Measurements from ENCODE around the gene OLR1. TPM values are rescaled to one million over a fixed set of nuclear protein-coding genes. Genes with fewer than 3 reads are reported as not detected.

OLR1 gene
- total RNA-seq, 1 experiment from 2014 or later = not detected

DNA sequence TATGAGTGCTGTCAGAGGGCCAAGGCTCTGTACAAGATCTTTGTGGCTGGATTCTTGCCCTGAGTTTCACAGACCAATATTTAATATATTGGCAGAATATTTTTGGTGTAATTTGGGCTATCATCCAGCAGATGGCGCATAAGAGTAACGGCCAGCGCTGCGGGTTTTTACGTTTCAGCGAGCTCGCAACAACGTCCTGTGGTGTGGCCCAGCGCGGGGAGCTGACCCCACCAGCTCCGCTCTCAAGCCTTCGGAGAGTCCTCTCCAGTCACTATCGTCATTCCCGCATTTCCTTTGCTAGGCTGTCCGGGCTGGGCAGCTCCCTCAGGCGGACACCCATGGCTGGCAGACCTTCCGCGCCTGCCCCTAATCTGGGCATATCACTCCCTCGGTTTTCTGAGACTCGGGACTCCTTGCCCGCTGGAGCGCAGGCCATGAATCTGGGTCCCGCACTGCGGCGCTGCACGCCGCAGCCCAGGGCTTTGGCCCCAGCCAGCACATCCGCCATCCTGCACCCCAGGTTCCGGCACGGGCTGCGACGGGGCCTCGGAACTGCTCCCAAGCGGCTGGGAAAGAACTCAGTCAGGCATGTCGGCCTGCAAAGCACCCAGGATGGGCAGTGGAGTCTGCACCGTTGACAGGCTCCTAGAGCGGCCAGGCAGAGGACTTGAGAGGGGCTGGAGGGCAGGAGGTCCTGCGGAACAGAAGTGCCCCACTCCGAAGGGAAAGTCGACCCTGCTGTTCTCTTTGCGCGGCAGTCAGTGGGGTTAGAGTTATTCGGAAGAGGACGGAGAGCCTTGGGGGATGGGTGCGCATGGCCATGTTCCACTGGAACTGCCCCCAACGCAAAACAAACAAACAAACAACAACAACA is 18.4 kb downstream of the OLR1 start (continued):
- TF ChIP-seq IRF1 (CRISPR knock-in tag; IDR thresholded peaks at IDR 0.05) = no peak
- TF ChIP-seq, protein P1, sequence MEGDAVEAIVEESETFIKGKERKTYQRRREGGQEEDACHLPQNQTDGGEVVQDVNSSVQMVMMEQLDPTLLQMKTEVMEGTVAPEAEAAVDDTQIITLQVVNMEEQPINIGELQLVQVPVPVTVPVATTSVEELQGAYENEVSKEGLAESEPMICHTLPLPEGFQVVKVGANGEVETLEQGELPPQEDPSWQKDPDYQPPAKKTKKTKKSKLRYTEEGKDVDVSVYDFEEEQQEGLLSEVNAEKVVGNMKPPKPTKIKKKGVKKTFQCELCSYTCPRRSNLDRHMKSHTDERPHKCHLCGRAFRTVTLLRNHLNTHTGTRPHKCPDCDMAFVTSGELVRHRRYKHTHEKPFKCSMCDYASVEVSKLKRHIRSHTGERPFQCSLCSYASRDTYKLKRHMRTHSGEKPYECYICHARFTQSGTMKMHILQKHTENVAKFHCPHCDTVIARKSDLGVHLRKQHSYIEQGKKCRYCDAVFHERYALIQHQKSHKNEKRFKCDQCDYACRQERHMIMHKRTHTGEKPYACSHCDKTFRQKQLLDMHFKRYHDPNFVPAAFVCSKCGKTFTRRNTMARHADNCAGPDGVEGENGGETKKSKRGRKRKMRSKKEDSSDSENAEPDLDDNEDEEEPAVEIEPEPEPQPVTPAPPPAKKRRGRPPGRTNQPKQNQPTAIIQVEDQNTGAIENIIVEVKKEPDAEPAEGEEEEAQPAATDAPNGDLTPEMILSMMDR (IDR thresholded peaks at IDR 0.05) = peak; percentile 84
- TF ChIP-seq ZNF121 (CRISPR knock-in tag; IDR thresholded peaks at IDR 0.05) = peak; percentile 42; the same call in 1 of the 2 replicates
- TF ChIP-seq, protein P2, sequence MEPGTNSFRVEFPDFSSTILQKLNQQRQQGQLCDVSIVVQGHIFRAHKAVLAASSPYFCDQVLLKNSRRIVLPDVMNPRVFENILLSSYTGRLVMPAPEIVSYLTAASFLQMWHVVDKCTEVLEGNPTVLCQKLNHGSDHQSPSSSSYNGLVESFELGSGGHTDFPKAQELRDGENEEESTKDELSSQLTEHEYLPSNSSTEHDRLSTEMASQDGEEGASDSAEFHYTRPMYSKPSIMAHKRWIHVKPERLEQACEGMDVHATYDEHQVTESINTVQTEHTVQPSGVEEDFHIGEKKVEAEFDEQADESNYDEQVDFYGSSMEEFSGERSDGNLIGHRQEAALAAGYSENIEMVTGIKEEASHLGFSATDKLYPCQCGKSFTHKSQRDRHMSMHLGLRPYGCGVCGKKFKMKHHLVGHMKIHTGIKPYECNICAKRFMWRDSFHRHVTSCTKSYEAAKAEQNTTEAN (CRISPR knock-in tag; IDR thresholded peaks at IDR 0.05) = 0 out of 2 replicates have a peak, but pooled peaks have one; percentile 41
- TF ChIP-seq, protein P3, sequence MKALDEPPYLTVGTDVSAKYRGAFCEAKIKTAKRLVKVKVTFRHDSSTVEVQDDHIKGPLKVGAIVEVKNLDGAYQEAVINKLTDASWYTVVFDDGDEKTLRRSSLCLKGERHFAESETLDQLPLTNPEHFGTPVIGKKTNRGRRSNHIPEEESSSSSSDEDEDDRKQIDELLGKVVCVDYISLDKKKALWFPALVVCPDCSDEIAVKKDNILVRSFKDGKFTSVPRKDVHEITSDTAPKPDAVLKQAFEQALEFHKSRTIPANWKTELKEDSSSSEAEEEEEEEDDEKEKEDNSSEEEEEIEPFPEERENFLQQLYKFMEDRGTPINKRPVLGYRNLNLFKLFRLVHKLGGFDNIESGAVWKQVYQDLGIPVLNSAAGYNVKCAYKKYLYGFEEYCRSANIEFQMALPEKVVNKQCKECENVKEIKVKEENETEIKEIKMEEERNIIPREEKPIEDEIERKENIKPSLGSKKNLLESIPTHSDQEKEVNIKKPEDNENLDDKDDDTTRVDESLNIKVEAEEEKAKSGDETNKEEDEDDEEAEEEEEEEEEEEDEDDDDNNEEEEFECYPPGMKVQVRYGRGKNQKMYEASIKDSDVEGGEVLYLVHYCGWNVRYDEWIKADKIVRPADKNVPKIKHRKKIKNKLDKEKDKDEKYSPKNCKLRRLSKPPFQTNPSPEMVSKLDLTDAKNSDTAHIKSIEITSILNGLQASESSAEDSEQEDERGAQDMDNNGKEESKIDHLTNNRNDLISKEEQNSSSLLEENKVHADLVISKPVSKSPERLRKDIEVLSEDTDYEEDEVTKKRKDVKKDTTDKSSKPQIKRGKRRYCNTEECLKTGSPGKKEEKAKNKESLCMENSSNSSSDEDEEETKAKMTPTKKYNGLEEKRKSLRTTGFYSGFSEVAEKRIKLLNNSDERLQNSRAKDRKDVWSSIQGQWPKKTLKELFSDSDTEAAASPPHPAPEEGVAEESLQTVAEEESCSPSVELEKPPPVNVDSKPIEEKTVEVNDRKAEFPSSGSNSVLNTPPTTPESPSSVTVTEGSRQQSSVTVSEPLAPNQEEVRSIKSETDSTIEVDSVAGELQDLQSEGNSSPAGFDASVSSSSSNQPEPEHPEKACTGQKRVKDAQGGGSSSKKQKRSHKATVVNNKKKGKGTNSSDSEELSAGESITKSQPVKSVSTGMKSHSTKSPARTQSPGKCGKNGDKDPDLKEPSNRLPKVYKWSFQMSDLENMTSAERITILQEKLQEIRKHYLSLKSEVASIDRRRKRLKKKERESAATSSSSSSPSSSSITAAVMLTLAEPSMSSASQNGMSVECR (CRISPR knock-in tag; IDR thresholded peaks at IDR 0.05; ENCODE audit: borderline replicate concordance) = 0 out of 2 replicates have a peak, but pooled peaks have one; percentile 59
- no peak for TF ChIP-seq TP53 (CRISPR knock-in tag; IDR thresholded peaks at IDR 0.05)
- TF ChIP-seq ATF6 (CRISPR knock-in tag; IDR thresholded peaks at IDR 0.05) = no peak
- TF ChIP-seq SP1 (CRISPR knock-in tag; conservative IDR thresholded peaks at IDR 0.05) = no peak
- TF ChIP-seq ELF4 (CRISPR knock-in tag; IDR thresholded peaks at IDR 0.05; ENCODE audit: low read depth) = no peak
- 0 out of 2 replicates have a peak, but pooled peaks have one; percentile 21 for TF ChIP-seq TEAD1 (CRISPR knock-in tag; IDR thresholded peaks at IDR 0.05)

GRCh38 chr12:10151621-10152020 is 20.3 kb downstream of the OLR1 start:
- ATAC-seq = no peak
- CTCF ChIA-PET = no interaction called here
- DNase-seq (ENCODE audit: low spot score) = no peak
- no peak overlapping the region for H3K27ac Mint-ChIP-seq
- POLR2A ChIA-PET = no interaction called here
- peaks cover 7% of the 10 kb centered on the region for H3K4me1 Mint-ChIP-seq
- peaks cover 10% of the 10 kb centered on the region for H3K9me3 Mint-ChIP-seq
- no peaks in the 10 kb centered on the region for H3K36me3 Mint-ChIP-seq
- H3K4me3 Mint-ChIP-seq = no peak overlapping the region
- H3K27me3 Mint-ChIP-seq (ENCODE audit: low read depth) = no peaks in the 10 kb centered on the region; the same call in 1 of the 2 replicates
- TF ChIP-seq NR1H2 (CRISPR knock-in tag; IDR thresholded peaks at IDR 0.05) (no peak), GRHL2 (CRISPR knock-in tag; IDR thresholded peaks at IDR 0.05; ENCODE audit: insufficient replicate concordance, severe bottlenecking) (no peak), CREB1 (CRISPR knock-in tag; IDR thresholded peaks at IDR 0.05) (no peak), ATF6 (CRISPR knock-in tag; IDR thresholded peaks at IDR 0.05) (no peak), TCF7 (CRISPR knock-in tag; IDR thresholded peaks at IDR 0.05; ENCODE audit: low read depth) (no peak), PRRX2 (CRISPR knock-in tag; IDR thresholded peaks at IDR 0.05) (no peak), NFATC4 (CRISPR knock-in tag; IDR thresholded peaks at IDR 0.05) (no peak)
- TF ChIP-seq, protein P1 (IDR thresholded peaks at IDR 0.05) = no peak
- TF ChIP-seq, protein P4, sequence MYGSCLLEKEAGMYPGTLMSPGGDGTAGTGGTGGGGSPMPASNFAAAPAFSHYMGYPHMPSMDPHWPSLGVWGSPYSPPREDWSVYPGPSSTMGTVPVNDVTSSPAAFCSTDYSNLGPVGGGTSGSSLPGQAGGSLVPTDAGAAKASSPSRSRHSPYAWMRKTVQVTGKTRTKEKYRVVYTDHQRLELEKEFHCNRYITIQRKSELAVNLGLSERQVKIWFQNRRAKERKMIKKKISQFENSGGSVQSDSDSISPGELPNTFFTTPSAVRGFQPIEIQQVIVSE (CRISPR knock-in tag; IDR thresholded peaks at IDR 0.05; ENCODE audit: borderline replicate concordance) = no peak
